Neural progenitor cell (in vitro differentiated cells): Measurements from ENCODE around the gene TANC1.

Experiments
- CTCF ChIP-seq: fragments of 200-600 bp; sonication (generic); IDR thresholded peaks from 2 replicates; pipeline ENCODE4 v1.5.1; 2017; ENCODE audit warnings: antibody characterized with exemption, mild to moderate bottlenecking
- EZH2 ChIP-seq: fragments of 200-600 bp; sonication (generic); IDR thresholded peaks from 2 replicates; pipeline ENCODE4 v1.6.1; 2017; ENCODE audit warnings: antibody characterized with exemption, mild to moderate bottlenecking, moderate library complexity

GRCh38 chr2:159153951-159154350 is 185.5 kb downstream of the TANC1 start:
- no peak for TF ChIP-seq CTCF
- TF ChIP-seq EZH2, result no peak
